SK-N-SH (cell line): ENCODE data around the gene GJA9. TPM values are rescaled to one million over a fixed set of nuclear protein-coding genes. Genes with fewer than 3 reads are reported as not detected.

Experiments used
- CTCF ChIA-PET: fragments of 300-600, 350-600 bp; formaldehyde crosslinking; extraction: SDS; loops from one replicate; lab custom pipeline; 2021; lab: Yijun Ruan, JAX
- POLR2A ChIA-PET: fragments of 350-600 bp; sonication (Branson Sonifier 250); formaldehyde crosslinking; extraction: SDS; loops from one replicate; lab custom pipeline; 2020; ENCODE audit warnings: antibody characterized with exemption, inconsistent platforms; lab: Yijun Ruan, JAX
- DNase-seq: peaks from one replicate; pipeline ENCODE4 v3.0.0; 2012
- H2AFZ ChIP-seq: fragments of 200-600 bp; sonication (generic); 2 replicates; pipeline ENCODE4 v1.8.1; 2016; ENCODE audit warnings: antibody characterized with exemption, mild to moderate bottlenecking, low read depth
- H3F3A ChIP-seq: fragments of 200-600 bp; sonication (generic); replicated peaks from 2 replicates; pipeline ENCODE3; 2016; ENCODE audit warnings: antibody characterized with exemption, mild to moderate bottlenecking; ENCODE audit not compliant: insufficient read depth
- H3K27ac ChIP-seq, 2 experiments: fragments of 200-500 bp in 1 of 2; fragments of 200-600 bp in 1 of 2; sonication (Bioruptor generic) in 1 of 2; sonication (generic), shearing (Covaris generic) in 1 of 2; 2 replicates each; pipeline versions ENCODE4 v1.5.1 to v1.6.1; 2014 to 2016; ENCODE audit warnings: low read depth in 2 of 2, inconsistent platforms in 1 of 2, low read length in 1 of 2, mild to moderate bottlenecking in 1 of 2, mixed read lengths in 1 of 2
- H3K27me3 ChIP-seq: fragments of 200-600 bp; sonication (generic), shearing (Covaris generic); 2 replicates; pipeline ENCODE4 v1.6.1; 2016; ENCODE audit warnings: mixed run types; ENCODE audit not compliant: insufficient read depth
- H3K36me3 ChIP-seq, 2 experiments: fragments of 200-500 bp in 1 of 2; fragments of 200-600 bp in 1 of 2; sonication (Bioruptor generic) in 1 of 2; sonication (generic) in 1 of 2; replicated peaks in 1 of 2; 2 replicates each; pipeline versions ENCODE3 to v1.5.1; 2014 to 2016; ENCODE audit warnings: low read length in 1 of 2, mild to moderate bottlenecking in 1 of 2; ENCODE audit not compliant: insufficient read depth in 2 of 2, control insufficient read depth in 1 of 2
- H3K4me1 ChIP-seq, 2 experiments: fragments of 200-500 bp in 1 of 2; fragments of 200-600 bp in 1 of 2; sonication (Bioruptor generic) in 1 of 2; sonication (generic), shearing (Covaris generic) in 1 of 2; 2 replicates each; pipeline versions ENCODE4 v1.5.1 to v1.6.1; 2014 to 2016; ENCODE audit warnings: low read depth in 1 of 2, low read length in 1 of 2, mixed run types in 1 of 2; ENCODE audit not compliant: insufficient read depth in 2 of 2, control insufficient read depth in 1 of 2
- H3K4me2 ChIP-seq: fragments of 200-600 bp; sonication (generic), shearing (Covaris generic); 2 replicates; pipeline ENCODE4 v1.6.1; 2017; ENCODE audit warnings: mixed run types
- H3K4me3 ChIP-seq, 2 experiments: fragments of 200-500 bp in 1 of 2; fragments of 200-600 bp in 1 of 2; sonication (Bioruptor generic) in 1 of 2; sonication (generic), shearing (Covaris generic) in 1 of 2; 2 replicates each; pipeline versions ENCODE4 v1.5.1 to v1.8.1; 2014 to 2016; ENCODE audit warnings: low read depth in 2 of 2, inconsistent platforms in 1 of 2, low read length in 1 of 2, mild to moderate bottlenecking in 1 of 2, mixed read lengths in 1 of 2, moderate library complexity in 1 of 2
- H3K79me2 ChIP-seq: fragments of 200-600 bp; sonication (generic); 2 replicates; pipeline ENCODE4 v1.8.1; 2017; ENCODE audit warnings: mild to moderate bottlenecking; ENCODE audit not compliant: insufficient read depth
- H3K9ac ChIP-seq: fragments of 200-600 bp; sonication (generic); 2 replicates; pipeline ENCODE4 v1.6.1; 2017; ENCODE audit warnings: mixed run types
- H3K9me2 ChIP-seq: fragments of 200-600 bp; sonication (generic); 2 replicates; pipeline ENCODE4 v1.6.1; 2017; ENCODE audit warnings: mixed run types
- H3K9me3 ChIP-seq: fragments of 200-600 bp; sonication (generic); 2 replicates; pipeline ENCODE4 v1.6.1; 2017; ENCODE audit warnings: mixed run types, mild to moderate bottlenecking, moderate library complexity
- H4K20me1 ChIP-seq: fragments of 200-600 bp; sonication (generic); 2 replicates; pipeline ENCODE4 v1.6.1; 2017; ENCODE audit warnings: mild to moderate bottlenecking, mixed run types; ENCODE audit not compliant: insufficient read depth
- ELF1 ChIP-seq: IDR thresholded peaks from 2 replicates; pipeline ENCODE4 v1.4.0; 2012
- EZH2phosphoT487 ChIP-seq: fragments of 200-600 bp; sonication (generic); IDR thresholded peaks from 2 replicates; pipeline ENCODE4 v1.6.1; 2017; ENCODE audit warnings: low read depth, mixed run types, mild to moderate bottlenecking, antibody characterized with exemption, moderate library complexity, borderline replicate concordance
- FOSL2 ChIP-seq: IDR thresholded peaks from 2 replicates; pipeline ENCODE4 v1.4.0; 2012; ENCODE audit warnings: low read depth, mild to moderate bottlenecking, moderate library complexity, borderline replicate concordance
- FOXM1 ChIP-seq: IDR thresholded peaks from 2 replicates; pipeline ENCODE4 v1.4.0; 2012; ENCODE audit warnings: low read depth, mild to moderate bottlenecking
- GABPA ChIP-seq: IDR thresholded peaks from 2 replicates; pipeline ENCODE4 v1.4.0; 2012; ENCODE audit warnings: low read depth, mild to moderate bottlenecking
- GATA2 ChIP-seq: sonication (generic); formaldehyde crosslinking; IDR thresholded peaks from 2 replicates; pipeline ENCODE4 v1.5.0; 2020; ENCODE audit warnings: mild to moderate bottlenecking, missing genetic modification reagents
- MEF2A ChIP-seq: IDR thresholded peaks from 2 replicates; pipeline ENCODE4 v1.4.0; 2012; ENCODE audit warnings: low read depth, borderline replicate concordance
- NFIC ChIP-seq: IDR thresholded peaks from 2 replicates; pipeline ENCODE4 v1.4.0; 2012; ENCODE audit warnings: borderline replicate concordance
- NRF1 ChIP-seq: IDR thresholded peaks from 2 replicates; pipeline ENCODE4 v1.6.1; 2012; ENCODE audit warnings: low read depth, mild to moderate bottlenecking, low read length
- POLR2AphosphoS5 ChIP-seq: IDR thresholded peaks from 2 replicates; pipeline ENCODE4 v1.6.1; 2012; ENCODE audit warnings: low read depth, low read length
- RFX5 ChIP-seq: IDR thresholded peaks from 2 replicates; pipeline ENCODE4 v1.6.1; 2012; ENCODE audit warnings: mild to moderate bottlenecking, improper control_type of control experiment, low read length
- SMC3 ChIP-seq: IDR thresholded peaks from 2 replicates; pipeline ENCODE4 v1.6.1; 2012; ENCODE audit warnings: low read depth, low read length, improper control_type of control experiment
- TAF1 ChIP-seq: IDR thresholded peaks from 2 replicates; pipeline ENCODE4 v1.6.1; 2012; ENCODE audit warnings: low read depth, mild to moderate bottlenecking, low read length, moderate library complexity, borderline replicate concordance
- WGBS: methylation state at CpG from one replicate; pipeline ENCODE4 v1.1.6; 2017; ENCODE audit warnings: low lambda C conversion rate; 5-methylcytosine and 5-hydroxymethylcytosine counted together
- polyA plus RNA-seq, 3 experiments: library from polyadenylated mRNA; depleted of rRNA; stranded (reverse); fragments of >200 nt; gene quantifications; 2 replicates each; pipeline ENCODE4 v1.2.3, GENCODE V29; 2012
- TF ChIP-seq, protein P1 (sequence below): fragments of 200-600 bp; sonication (generic); IDR thresholded peaks from 2 replicates; pipeline ENCODE4 v1.6.1; 2017; ENCODE audit warnings: antibody characterized with exemption, mild to moderate bottlenecking, moderate library complexity
- TF ChIP-seq, protein P2 (sequence below): fragments of 150-350 bp; IDR thresholded peaks from 2 replicates; pipeline ENCODE4 v1.6.1; 2016; ENCODE audit warnings: mild to moderate bottlenecking, low read depth, low read length
- TF ChIP-seq, protein P3 (sequence below): IDR thresholded peaks from 2 replicates; pipeline ENCODE4; 2012

GJA9 gene
- polyA plus RNA-seq, 1 of the 3 experiments (the other 2 are of a cell fraction) = not detected

DNA sequence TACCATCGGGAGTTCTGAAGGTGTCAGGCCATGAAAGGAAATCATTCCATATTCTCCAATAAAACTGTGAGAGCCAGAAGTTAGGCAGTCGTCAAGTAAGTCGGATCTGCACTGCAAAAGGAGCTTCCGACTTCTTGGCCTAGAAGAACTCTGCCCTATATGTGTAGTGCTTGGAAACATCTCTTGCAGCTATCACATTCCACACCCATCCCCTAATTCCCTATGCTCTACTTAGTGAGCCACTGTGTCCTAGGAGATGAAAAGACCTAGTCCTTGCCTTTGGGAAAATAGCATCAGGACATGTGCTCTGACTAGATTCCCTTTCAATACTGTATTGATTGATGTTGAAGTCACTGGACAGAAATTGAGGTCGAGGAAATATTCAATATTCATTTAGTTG lies 8.2 kb upstream of the GJA9 start (continued):
- TF ChIP-seq POLR2AphosphoS5 = no peak
- TF ChIP-seq, protein P1, sequence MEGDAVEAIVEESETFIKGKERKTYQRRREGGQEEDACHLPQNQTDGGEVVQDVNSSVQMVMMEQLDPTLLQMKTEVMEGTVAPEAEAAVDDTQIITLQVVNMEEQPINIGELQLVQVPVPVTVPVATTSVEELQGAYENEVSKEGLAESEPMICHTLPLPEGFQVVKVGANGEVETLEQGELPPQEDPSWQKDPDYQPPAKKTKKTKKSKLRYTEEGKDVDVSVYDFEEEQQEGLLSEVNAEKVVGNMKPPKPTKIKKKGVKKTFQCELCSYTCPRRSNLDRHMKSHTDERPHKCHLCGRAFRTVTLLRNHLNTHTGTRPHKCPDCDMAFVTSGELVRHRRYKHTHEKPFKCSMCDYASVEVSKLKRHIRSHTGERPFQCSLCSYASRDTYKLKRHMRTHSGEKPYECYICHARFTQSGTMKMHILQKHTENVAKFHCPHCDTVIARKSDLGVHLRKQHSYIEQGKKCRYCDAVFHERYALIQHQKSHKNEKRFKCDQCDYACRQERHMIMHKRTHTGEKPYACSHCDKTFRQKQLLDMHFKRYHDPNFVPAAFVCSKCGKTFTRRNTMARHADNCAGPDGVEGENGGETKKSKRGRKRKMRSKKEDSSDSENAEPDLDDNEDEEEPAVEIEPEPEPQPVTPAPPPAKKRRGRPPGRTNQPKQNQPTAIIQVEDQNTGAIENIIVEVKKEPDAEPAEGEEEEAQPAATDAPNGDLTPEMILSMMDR = no peak
- TF ChIP-seq GATA2 (CRISPR knock-in tag) = no peak

DNA sequence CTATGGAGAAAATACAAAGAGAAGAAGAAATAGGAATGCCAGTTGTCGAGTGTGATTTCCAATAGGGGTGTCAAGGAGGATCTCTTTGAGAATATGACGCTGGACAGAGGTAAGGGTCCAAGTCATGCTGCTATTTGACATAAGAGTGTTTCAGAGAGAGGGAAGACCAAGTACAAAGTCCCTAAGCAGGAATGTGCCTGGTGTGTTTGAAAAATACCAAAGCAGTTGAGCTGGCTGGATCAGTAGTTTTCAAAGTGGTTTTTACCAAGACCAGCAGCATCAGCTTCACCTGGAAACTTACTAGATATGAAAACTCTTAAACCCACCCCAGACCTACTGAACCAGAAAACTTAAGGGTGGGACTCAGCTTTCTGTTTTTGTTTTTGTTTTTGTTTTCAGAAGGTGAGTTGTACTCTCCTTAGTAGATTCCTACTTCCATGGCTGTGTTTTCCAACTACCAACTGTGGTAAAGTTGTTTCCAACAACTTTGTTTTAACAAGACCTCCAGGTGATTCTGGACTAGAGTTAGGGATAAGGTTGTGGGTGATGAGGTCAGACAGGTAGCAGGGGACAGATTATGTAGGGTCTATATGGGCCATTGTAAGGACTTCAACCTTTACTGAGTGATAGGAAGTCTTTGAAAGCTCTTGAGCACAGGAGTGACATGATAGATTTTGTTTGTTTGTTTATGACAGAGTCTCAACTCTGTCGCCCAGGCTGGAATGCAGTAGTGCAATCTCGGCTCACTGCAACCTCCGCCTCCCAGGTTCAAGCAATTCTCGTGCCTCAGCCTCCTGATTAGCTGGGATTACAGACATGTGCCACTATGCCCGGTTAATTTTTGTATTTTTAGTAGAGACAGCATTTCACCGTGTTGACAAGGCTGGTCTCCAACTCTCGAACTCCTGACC lies 7.3 kb upstream of the GJA9 start:
- ChIA-PET CTCF (no interaction called here), POLR2A (interaction anchor here (0.7 kb wide), 1 partner anchor 390 kb away, joined by 3 read pairs; no protein-coding TSS in a partner anchor)
- TF ChIP-seq POLR2AphosphoS5 (no peak), MEF2A (no peak), FOSL2 (no peak), ELF1 (no peak), RFX5 (no peak), TAF1 (no peak), NFIC (no peak), GABPA (no peak), GATA2 (CRISPR knock-in tag) (no peak), SMC3 (no peak), FOXM1 (no peak), EZH2phosphoT487 (no peak), NRF1 (no peak)
- TF ChIP-seq, protein P2, sequence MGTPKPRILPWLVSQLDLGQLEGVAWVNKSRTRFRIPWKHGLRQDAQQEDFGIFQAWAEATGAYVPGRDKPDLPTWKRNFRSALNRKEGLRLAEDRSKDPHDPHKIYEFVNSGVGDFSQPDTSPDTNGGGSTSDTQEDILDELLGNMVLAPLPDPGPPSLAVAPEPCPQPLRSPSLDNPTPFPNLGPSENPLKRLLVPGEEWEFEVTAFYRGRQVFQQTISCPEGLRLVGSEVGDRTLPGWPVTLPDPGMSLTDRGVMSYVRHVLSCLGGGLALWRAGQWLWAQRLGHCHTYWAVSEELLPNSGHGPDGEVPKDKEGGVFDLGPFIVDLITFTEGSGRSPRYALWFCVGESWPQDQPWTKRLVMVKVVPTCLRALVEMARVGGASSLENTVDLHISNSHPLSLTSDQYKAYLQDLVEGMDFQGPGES = no peak
- TF ChIP-seq, protein P3, sequence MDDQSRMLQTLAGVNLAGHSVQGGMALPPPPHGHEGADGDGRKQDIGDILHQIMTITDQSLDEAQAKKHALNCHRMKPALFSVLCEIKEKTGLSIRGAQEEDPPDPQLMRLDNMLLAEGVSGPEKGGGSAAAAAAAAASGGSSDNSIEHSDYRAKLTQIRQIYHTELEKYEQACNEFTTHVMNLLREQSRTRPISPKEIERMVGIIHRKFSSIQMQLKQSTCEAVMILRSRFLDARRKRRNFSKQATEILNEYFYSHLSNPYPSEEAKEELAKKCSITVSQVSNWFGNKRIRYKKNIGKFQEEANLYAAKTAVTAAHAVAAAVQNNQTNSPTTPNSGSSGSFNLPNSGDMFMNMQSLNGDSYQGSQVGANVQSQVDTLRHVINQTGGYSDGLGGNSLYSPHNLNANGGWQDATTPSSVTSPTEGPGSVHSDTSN = no peak
- H3K36me3 ChIP-seq = no peaks in the 10 kb centered on the region
- H3K27me3 ChIP-seq = no peaks in the 10 kb centered on the region
- H3K9me3 ChIP-seq = no peaks in the 10 kb centered on the region
- H3K9ac ChIP-seq = no peak overlapping the region
- no peaks in the 10 kb centered on the region for H4K20me1 ChIP-seq
- H3K9me2 ChIP-seq = no peaks in the 10 kb centered on the region
- DNase-seq = no peak
- H3K4me1 ChIP-seq = no peaks in the 10 kb centered on the region
- 87% methylated on average over 9 of the region's 9 CpGs for WGBS
- no peaks in the 10 kb centered on the region for H3K79me2 ChIP-seq
- no peak overlapping the region for H2AFZ ChIP-seq
- no peak overlapping the region for H3K4me2 ChIP-seq
- H3F3A ChIP-seq = peaks cover 10% of the 10 kb centered on the region
- H3K4me3 ChIP-seq = no peak overlapping the region
- no peak overlapping the region for H3K27ac ChIP-seq
